ENCODE measurements around the gene TMSB10.

The TMSB10 gene

GRCh38 chr2:84925724-84926376, 20.4 kb downstream of the TMSB10 start (continued):
- TF ChIP-seq, protein P1, sequence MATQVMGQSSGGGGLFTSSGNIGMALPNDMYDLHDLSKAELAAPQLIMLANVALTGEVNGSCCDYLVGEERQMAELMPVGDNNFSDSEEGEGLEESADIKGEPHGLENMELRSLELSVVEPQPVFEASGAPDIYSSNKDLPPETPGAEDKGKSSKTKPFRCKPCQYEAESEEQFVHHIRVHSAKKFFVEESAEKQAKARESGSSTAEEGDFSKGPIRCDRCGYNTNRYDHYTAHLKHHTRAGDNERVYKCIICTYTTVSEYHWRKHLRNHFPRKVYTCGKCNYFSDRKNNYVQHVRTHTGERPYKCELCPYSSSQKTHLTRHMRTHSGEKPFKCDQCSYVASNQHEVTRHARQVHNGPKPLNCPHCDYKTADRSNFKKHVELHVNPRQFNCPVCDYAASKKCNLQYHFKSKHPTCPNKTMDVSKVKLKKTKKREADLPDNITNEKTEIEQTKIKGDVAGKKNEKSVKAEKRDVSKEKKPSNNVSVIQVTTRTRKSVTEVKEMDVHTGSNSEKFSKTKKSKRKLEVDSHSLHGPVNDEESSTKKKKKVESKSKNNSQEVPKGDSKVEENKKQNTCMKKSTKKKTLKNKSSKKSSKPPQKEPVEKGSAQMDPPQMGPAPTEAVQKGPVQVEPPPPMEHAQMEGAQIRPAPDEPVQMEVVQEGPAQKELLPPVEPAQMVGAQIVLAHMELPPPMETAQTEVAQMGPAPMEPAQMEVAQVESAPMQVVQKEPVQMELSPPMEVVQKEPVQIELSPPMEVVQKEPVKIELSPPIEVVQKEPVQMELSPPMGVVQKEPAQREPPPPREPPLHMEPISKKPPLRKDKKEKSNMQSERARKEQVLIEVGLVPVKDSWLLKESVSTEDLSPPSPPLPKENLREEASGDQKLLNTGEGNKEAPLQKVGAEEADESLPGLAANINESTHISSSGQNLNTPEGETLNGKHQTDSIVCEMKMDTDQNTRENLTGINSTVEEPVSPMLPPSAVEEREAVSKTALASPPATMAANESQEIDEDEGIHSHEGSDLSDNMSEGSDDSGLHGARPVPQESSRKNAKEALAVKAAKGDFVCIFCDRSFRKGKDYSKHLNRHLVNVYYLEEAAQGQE (tag by site-specific recombination; IDR thresholded peaks at IDR 0.05) = 0 out of 2 replicates have a peak, but pooled peaks have one; percentile 26
- no peak for TF ChIP-seq ZNF768 (tag by site-specific recombination; IDR thresholded peaks at IDR 0.05)
- no peak for TF ChIP-seq FEZF1 (tag by site-specific recombination; IDR thresholded peaks at IDR 0.05)
- TF ChIP-seq, protein P2, sequence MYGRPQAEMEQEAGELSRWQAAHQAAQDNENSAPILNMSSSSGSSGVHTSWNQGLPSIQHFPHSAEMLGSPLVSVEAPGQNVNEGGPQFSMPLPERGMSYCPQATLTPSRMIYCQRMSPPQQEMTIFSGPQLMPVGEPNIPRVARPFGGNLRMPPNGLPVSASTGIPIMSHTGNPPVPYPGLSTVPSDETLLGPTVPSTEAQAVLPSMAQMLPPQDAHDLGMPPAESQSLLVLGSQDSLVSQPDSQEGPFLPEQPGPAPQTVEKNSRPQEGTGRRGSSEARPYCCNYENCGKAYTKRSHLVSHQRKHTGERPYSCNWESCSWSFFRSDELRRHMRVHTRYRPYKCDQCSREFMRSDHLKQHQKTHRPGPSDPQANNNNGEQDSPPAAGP (tag by site-specific recombination; IDR thresholded peaks at IDR 0.05) = peak; percentile 84
- peak; percentile 73 for TF ChIP-seq ZNF423 (tag by site-specific recombination; IDR thresholded peaks at IDR 0.05)
- peak; percentile 90 for TF ChIP-seq ZFP37 (tag by site-specific recombination; IDR thresholded peaks at IDR 0.05)
- TF ChIP-seq ZNF398 (tag by site-specific recombination; IDR thresholded peaks at IDR 0.05) = no peak
- peak; percentile 65; the same call in 1 of the 2 replicates for TF ChIP-seq ZNF394 (tag by site-specific recombination; IDR thresholded peaks at IDR 0.05; ENCODE audit: borderline replicate concordance)
- TF ChIP-seq, protein P3, sequence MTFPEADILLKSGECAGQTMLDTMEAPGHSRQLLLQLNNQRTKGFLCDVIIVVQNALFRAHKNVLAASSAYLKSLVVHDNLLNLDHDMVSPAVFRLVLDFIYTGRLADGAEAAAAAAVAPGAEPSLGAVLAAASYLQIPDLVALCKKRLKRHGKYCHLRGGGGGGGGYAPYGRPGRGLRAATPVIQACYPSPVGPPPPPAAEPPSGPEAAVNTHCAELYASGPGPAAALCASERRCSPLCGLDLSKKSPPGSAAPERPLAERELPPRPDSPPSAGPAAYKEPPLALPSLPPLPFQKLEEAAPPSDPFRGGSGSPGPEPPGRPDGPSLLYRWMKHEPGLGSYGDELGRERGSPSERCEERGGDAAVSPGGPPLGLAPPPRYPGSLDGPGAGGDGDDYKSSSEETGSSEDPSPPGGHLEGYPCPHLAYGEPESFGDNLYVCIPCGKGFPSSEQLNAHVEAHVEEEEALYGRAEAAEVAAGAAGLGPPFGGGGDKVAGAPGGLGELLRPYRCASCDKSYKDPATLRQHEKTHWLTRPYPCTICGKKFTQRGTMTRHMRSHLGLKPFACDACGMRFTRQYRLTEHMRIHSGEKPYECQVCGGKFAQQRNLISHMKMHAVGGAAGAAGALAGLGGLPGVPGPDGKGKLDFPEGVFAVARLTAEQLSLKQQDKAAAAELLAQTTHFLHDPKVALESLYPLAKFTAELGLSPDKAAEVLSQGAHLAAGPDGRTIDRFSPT (tag by site-specific recombination; IDR thresholded peaks at IDR 0.05) = peak; percentile 67
- no peak for TF ChIP-seq ZNF830 (tag by site-specific recombination; IDR thresholded peaks at IDR 0.05; ENCODE audit: low read depth)
- peak; percentile 81 for TF ChIP-seq ZNF2 (tag by site-specific recombination; IDR thresholded peaks at IDR 0.05)
- peak; percentile 97 for TF ChIP-seq IKZF3 (tag by site-specific recombination; IDR thresholded peaks at IDR 0.05)
- no peak for TF ChIP-seq TCF7L2 (IDR thresholded peaks at IDR 0.05; ENCODE audit: borderline replicate concordance, low read depth, low read length)
- peak; percentile 81 for TF ChIP-seq ZNF654 (tag by site-specific recombination; IDR thresholded peaks at IDR 0.05; ENCODE audit: low read depth)
- no peak for TF ChIP-seq ZNF239 (tag by site-specific recombination; IDR thresholded peaks at IDR 0.05)
- no peak for TF ChIP-seq BCL11A (tag by site-specific recombination; IDR thresholded peaks at IDR 0.05; ENCODE audit: low read depth)
- TF ChIP-seq EGR2 (tag by site-specific recombination; IDR thresholded peaks at IDR 0.05; ENCODE audit: low read depth) = no peak
- no peak for TF ChIP-seq ZNF843 (tag by site-specific recombination; IDR thresholded peaks at IDR 0.05)
- TF ChIP-seq, protein P4, sequence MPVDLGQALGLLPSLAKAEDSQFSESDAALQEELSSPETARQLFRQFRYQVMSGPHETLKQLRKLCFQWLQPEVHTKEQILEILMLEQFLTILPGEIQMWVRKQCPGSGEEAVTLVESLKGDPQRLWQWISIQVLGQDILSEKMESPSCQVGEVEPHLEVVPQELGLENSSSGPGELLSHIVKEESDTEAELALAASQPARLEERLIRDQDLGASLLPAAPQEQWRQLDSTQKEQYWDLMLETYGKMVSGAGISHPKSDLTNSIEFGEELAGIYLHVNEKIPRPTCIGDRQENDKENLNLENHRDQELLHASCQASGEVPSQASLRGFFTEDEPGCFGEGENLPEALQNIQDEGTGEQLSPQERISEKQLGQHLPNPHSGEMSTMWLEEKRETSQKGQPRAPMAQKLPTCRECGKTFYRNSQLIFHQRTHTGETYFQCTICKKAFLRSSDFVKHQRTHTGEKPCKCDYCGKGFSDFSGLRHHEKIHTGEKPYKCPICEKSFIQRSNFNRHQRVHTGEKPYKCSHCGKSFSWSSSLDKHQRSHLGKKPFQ (tag by site-specific recombination; IDR thresholded peaks at IDR 0.05) = no peak
- TF ChIP-seq ZNF311 (tag by site-specific recombination; IDR thresholded peaks at IDR 0.05; ENCODE audit: borderline replicate concordance) = no peak
- TF ChIP-seq TRIM28 (IDR thresholded peaks at IDR 0.05; ENCODE audit: borderline replicate concordance, low read length) = 0 out of 2 replicates have a peak, but pooled peaks have one; percentile 40
- TF ChIP-seq, protein P5, sequence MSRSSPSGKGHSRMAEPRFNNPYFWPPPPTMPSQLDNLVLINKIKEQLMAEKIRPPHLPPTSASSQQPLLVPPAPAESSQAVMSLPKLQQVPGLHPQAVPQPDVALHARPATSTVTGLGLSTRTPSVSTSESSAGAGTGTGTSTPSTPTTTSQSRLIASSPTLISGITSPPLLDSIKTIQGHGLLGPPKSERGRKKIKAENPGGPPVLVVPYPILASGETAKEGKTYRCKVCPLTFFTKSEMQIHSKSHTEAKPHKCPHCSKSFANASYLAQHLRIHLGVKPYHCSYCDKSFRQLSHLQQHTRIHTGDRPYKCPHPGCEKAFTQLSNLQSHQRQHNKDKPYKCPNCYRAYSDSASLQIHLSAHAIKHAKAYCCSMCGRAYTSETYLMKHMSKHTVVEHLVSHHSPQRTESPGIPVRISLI (tag by site-specific recombination; IDR thresholded peaks at IDR 0.05) = peak; percentile 69
- 0 out of 2 replicates have a peak, but pooled peaks have one; percentile 15 for TF ChIP-seq ZBTB21 (tag by site-specific recombination; IDR thresholded peaks at IDR 0.05)
- TF ChIP-seq ZNF404 (tag by site-specific recombination; IDR thresholded peaks at IDR 0.05) = no peak
- TF ChIP-seq ZNF626 (tag by site-specific recombination; IDR thresholded peaks at IDR 0.05) = no peak
- TF ChIP-seq, protein P6, sequence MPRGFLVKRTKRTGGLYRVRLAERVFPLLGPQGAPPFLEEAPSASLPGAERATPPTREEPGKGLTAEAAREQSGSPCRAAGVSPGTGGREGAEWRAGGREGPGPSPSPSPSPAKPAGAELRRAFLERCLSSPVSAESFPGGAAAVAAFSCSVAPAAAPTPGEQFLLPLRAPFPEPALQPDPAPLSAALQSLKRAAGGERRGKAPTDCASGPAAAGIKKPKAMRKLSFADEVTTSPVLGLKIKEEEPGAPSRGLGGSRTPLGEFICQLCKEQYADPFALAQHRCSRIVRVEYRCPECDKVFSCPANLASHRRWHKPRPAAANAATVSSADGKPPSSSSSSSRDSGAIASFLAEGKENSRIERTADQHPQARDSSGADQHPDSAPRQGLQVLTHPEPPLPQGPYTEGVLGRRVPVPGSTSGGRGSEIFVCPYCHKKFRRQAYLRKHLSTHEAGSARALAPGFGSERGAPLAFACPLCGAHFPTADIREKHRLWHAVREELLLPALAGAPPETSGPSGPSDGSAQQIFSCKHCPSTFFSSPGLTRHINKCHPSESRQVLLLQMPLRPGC (tag by site-specific recombination; IDR thresholded peaks at IDR 0.05) = peak; percentile 81
- peak; percentile 81 for TF ChIP-seq KLF8 (tag by site-specific recombination; IDR thresholded peaks at IDR 0.05)

Data from HEK293 (cell line).